ENCODE data around the gene PODNL1.
A peak's percentile ranks its signal among the peaks of the same experiment; 100 is the strongest.

Gene PODNL1

DNA sequence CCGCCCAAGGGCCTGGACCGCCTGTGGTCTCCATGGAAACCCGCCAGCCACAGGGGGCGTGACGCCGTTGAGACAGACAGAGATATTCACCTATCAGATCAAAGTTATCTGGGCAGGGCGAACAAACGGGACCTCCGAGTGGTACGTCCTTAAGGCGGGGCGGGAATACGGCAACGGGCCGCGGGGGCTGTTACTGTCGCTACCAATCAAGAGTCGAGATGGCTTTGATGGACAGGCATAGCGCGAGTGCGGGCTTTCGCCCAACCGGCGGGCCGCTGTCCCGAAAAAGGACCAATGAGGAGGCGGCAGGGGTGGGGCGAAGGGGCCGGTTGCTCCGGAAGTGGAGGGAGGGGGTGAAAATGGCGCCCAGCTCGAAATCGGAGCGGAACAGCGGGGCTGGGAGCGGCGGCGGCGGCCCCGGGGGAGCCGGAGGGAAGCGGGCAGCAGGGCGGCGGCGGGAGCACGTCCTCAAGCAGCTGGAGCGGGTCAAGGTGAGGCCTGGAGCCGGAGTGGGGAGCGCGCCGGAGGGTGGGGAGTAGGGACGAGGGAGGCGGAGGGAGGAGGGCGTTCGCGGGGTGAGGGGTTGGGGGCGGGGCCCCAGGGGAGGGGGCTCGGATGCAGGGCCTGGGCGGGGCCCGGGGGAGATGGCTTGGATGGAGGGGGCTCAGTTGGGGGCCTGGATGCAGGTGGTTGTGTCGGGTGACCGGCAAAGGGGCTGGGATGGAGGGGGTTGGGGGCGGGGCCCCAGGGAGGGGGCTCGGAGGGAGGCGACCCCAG lies 14.1 kb upstream of the PODNL1 start, which contains the start of gene DCAF15:
Gene DCAF15 (plus strand): TSS at position 356 of the 777 bp plus-strand sequence. CDS start 4 bp downstream, at position 360.
- DNase-seq (ENCODE audit: low spot score) = peak; percentile 99
- H3K4me1 ChIP-seq (ENCODE audit: control insufficient read depth in 2 of 2, insufficient read depth in 1 of 2, low read depth in 1 of 2, low read length in 2 of 2) = peaks cover 4 to 9% of the 10 kb centered on the region in 2 donors
- peak within 1 kb of the TSS; percentile 100 for H3K18ac ChIP-seq (ENCODE audit: low read length)
- H4K8ac ChIP-seq (ENCODE audit: low read depth, low read length) = peak within 1 kb of the TSS; percentile 82
- H4K91ac ChIP-seq (ENCODE audit: low read depth, low read length, poor library complexity) = peak within 1 kb of the TSS; percentile 99
- peak within 1 kb of the TSS; percentile 100 for H3K23ac ChIP-seq (ENCODE audit: low read depth, low read length, poor library complexity)
- peak within 1 kb of the TSS; percentile 98 for H2BK5ac ChIP-seq (ENCODE audit: low read length)
- peak within 1 kb of the TSS; percentile 98 for H3K14ac ChIP-seq (ENCODE audit: low read length)
- peak within 1 kb of the TSS; percentile 87 for H3K4me2 ChIP-seq (ENCODE audit: insufficient read depth, low read length, poor library complexity, severe bottlenecking)
- peak within 1 kb of the TSS; percentile 81 for H2BK15ac ChIP-seq (ENCODE audit: low read length)
- H3K4ac ChIP-seq (ENCODE audit: low read length) = no peak within 1 kb of the TSS
- H2BK120ac ChIP-seq (ENCODE audit: low read depth, low read length) = peak within 1 kb of the TSS; percentile 100
- peaks cover 23 to 36% of the 10 kb centered on the region in 2 donors for H3K36me3 ChIP-seq (replicated peaks in 1 of 2; ENCODE audit: control insufficient read depth in 2 of 2, insufficient read depth in 2 of 2, low read length in 2 of 2)
- H2BK12ac ChIP-seq (ENCODE audit: low read length) = no peak within 1 kb of the TSS
- peak within 1 kb of the TSS; percentile 65 to 92 for H3K4me3 ChIP-seq (ENCODE audit: low read length in 2 of 2)
- H3K27ac ChIP-seq (replicated peaks; ENCODE audit: low read length) = peak within 1 kb of the TSS; percentile 98
- H3K79me1 ChIP-seq (ENCODE audit: low read depth, low read length) = peaks cover 27% of the 10 kb centered on the region
- peak within 1 kb of the TSS; percentile 99 for H3K9ac ChIP-seq (ENCODE audit: low read depth, low read length, poor library complexity)
- peak within 1 kb of the TSS; percentile 96 for H2AFZ ChIP-seq (ENCODE audit: low read length)
- no CpG with 5 or more reads among the region's 65 CpGs for WGBS, 2 donors (ENCODE audit: extremely low coverage in 2 of 2, insufficient read length in 2 of 2, insufficient replicate concordance in 1 of 2)
- no peaks in the 10 kb centered on the region for H3K27me3 ChIP-seq (ENCODE audit: control insufficient read depth in 3 of 3, insufficient read depth in 3 of 3, low read depth in 1 of 3, low read length in 3 of 3)
- H3K9me3 ChIP-seq (replicated peaks in 1 of 2; ENCODE audit: control insufficient read depth in 2 of 2, insufficient read depth in 1 of 2, low read depth in 1 of 2, low read length in 2 of 2) = no peaks in the 10 kb centered on the region
- H2AK5ac ChIP-seq (ENCODE audit: low read depth, low read length) = no peak within 1 kb of the TSS

DNA sequence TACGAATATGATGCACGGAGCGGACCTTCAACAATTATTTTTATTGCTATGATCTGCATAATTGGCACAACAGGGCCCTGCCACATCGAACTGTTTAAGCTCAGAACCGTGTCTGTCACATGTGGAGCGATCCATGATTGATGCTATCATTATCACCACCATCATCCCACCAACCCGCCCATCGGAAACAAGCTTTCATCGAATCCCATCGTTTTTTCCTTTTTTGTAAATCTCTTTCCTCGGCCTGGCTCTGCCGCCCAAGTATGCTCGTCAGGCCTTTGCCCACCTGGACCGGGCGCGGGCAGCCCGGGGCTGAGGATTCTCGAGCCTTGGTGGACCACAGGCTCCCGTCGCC lies 13.6 kb upstream of the PODNL1 start:
- Histone ChIP-seq H3K9me3 (replicated peaks in 1 of 2; ENCODE audit: control insufficient read depth in 2 of 2, insufficient read depth in 1 of 2, low read depth in 1 of 2, low read length in 2 of 2) (no peaks in the 10 kb centered on the region), H4K8ac (ENCODE audit: low read depth, low read length) (no peak overlapping the region), H2AK5ac (ENCODE audit: low read depth, low read length) (no peak overlapping the region), H3K14ac (ENCODE audit: low read length) (no peak overlapping the region), H3K36me3 (replicated peaks in 1 of 2; ENCODE audit: control insufficient read depth in 2 of 2, insufficient read depth in 2 of 2, low read length in 2 of 2) (peaks cover 18 to 31% of the 10 kb centered on the region in 2 donors), H4K91ac (ENCODE audit: low read depth, low read length, poor library complexity) (no peak overlapping the region), H2BK120ac (ENCODE audit: low read depth, low read length) (no peak overlapping the region), H2BK5ac (ENCODE audit: low read length) (peak overlapping the region; percentile 82), H3K4me2 (ENCODE audit: insufficient read depth, low read length, poor library complexity, severe bottlenecking) (peak overlapping the region; percentile 87), H3K18ac (ENCODE audit: low read length) (peak overlapping the region; percentile 80), H2BK12ac (ENCODE audit: low read length) (no peak overlapping the region), H3K79me1 (ENCODE audit: low read depth, low read length) (peaks cover 24% of the 10 kb centered on the region), H3K23ac (ENCODE audit: low read depth, low read length, poor library complexity) (no peak overlapping the region), H2AFZ (ENCODE audit: low read length) (peak overlapping the region; percentile 94), H3K27me3 (ENCODE audit: control insufficient read depth in 3 of 3, insufficient read depth in 3 of 3, low read depth in 1 of 3, low read length in 3 of 3) (no peaks in the 10 kb centered on the region), H3K4ac (ENCODE audit: low read length) (no peak overlapping the region), H3K27ac (replicated peaks; ENCODE audit: low read length) (no peak overlapping the region), H3K4me1 (ENCODE audit: control insufficient read depth in 2 of 2, insufficient read depth in 1 of 2, low read depth in 1 of 2, low read length in 2 of 2) (peaks cover 4 to 9% of the 10 kb centered on the region in 2 donors), H3K4me3 (ENCODE audit: low read length in 2 of 2) (peak overlapping the region; percentile 46 to 65), H3K9ac (ENCODE audit: low read depth, low read length, poor library complexity) (no peak overlapping the region), H2BK15ac (ENCODE audit: low read length) (peak overlapping the region; percentile 55)
- no peak for DNase-seq (ENCODE audit: low spot score)
- no CpG with 5 or more reads among the region's 20 CpGs for WGBS, 2 donors (ENCODE audit: extremely low coverage in 2 of 2, insufficient read length in 2 of 2, insufficient replicate concordance in 1 of 2)

DNA sequence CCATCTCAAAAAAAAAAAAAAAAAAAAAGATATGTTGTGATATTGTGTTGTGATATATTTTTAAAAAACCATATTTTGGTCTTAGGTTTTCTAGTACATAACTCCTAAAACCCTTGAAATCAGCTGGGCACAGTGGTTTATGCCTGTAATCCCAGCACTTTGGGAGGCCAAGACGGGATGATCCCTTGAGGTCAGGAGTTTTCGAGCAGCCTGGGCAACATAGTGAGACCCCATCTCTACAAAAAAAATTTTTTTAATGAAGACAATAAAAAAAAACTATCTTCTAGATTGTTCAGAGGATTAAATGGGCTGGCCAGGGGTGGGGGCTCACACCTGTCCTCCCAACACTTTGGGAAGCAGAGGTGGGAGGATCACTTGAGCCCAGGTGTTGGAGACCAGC lies 12.8 kb upstream of the PODNL1 start:
- Histone ChIP-seq H3K23ac (ENCODE audit: low read depth, low read length, poor library complexity) (no peak overlapping the region), H3K4me3 (ENCODE audit: low read length in 2 of 2) (no peak overlapping the region), H3K36me3 (replicated peaks in 1 of 2; ENCODE audit: control insufficient read depth in 2 of 2, insufficient read depth in 2 of 2, low read length in 2 of 2) (peaks cover 12 to 23% of the 10 kb centered on the region in 2 donors), H3K9ac (ENCODE audit: low read depth, low read length, poor library complexity) (no peak overlapping the region), H2BK120ac (ENCODE audit: low read depth, low read length) (no peak overlapping the region), H4K8ac (ENCODE audit: low read depth, low read length) (no peak overlapping the region), H4K91ac (ENCODE audit: low read depth, low read length, poor library complexity) (no peak overlapping the region), H3K4me2 (ENCODE audit: insufficient read depth, low read length, poor library complexity, severe bottlenecking) (no peak overlapping the region), H3K4me1 (ENCODE audit: control insufficient read depth in 2 of 2, insufficient read depth in 1 of 2, low read depth in 1 of 2, low read length in 2 of 2) (peaks cover 4 to 9% of the 10 kb centered on the region in 2 donors), H3K18ac (ENCODE audit: low read length) (no peak overlapping the region), H2BK5ac (ENCODE audit: low read length) (no peak overlapping the region), H3K4ac (ENCODE audit: low read length) (no peak overlapping the region), H3K14ac (ENCODE audit: low read length) (no peak overlapping the region), H2AFZ (ENCODE audit: low read length) (no peak overlapping the region), H2BK12ac (ENCODE audit: low read length) (no peak overlapping the region), H2AK5ac (ENCODE audit: low read depth, low read length) (no peak overlapping the region), H3K9me3 (replicated peaks in 1 of 2; ENCODE audit: control insufficient read depth in 2 of 2, insufficient read depth in 1 of 2, low read depth in 1 of 2, low read length in 2 of 2) (no peaks in the 10 kb centered on the region), H2BK15ac (ENCODE audit: low read length) (no peak overlapping the region), H3K79me1 (ENCODE audit: low read depth, low read length) (peaks cover 20% of the 10 kb centered on the region), H3K27ac (replicated peaks; ENCODE audit: low read length) (no peak overlapping the region), H3K27me3 (ENCODE audit: control insufficient read depth in 3 of 3, insufficient read depth in 3 of 3, low read depth in 1 of 3, low read length in 3 of 3) (no peaks in the 10 kb centered on the region)
- no CpG with 5 or more reads among the region's 2 CpGs for WGBS, 2 donors (ENCODE audit: extremely low coverage in 2 of 2, insufficient read length in 2 of 2, insufficient replicate concordance in 1 of 2)
- DNase-seq (ENCODE audit: low spot score) = no peak

DNA sequence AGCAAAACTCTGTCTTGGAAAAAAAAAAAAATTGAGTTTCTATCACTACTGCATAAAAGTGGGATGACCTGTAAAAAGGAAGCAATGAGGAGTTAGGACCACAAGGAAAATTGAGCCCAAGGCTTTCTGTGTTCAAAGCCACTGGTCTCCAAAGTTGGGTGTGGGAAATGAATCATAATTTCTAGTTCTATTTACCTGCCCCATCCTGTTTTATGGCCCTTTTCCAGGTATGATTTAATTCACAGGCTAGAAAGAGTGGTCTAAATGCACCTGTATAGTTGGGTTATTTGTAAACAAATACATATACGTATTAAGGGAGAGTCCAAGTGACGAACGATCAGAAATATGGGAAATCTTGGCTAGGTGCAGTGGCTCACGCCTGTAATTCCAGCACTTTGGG lies 8.2 kb upstream of the PODNL1 start:
- Histone ChIP-seq H3K4ac (ENCODE audit: low read length) (no peak overlapping the region), H3K9me3 (replicated peaks in 1 of 2; ENCODE audit: control insufficient read depth in 2 of 2, insufficient read depth in 1 of 2, low read depth in 1 of 2, low read length in 2 of 2) (peaks cover 2 to 4% of the 10 kb centered on the region in 2 donors)
- WGBS, 2 donors (ENCODE audit: extremely low coverage in 2 of 2, insufficient read length in 2 of 2, insufficient replicate concordance in 1 of 2) = no CpG with 5 or more reads among the region's 4 CpGs

More for the DNA sequence above, 8.2 kb upstream of the PODNL1 start:
- Histone ChIP-seq H2BK120ac (ENCODE audit: low read depth, low read length) (no peak overlapping the region), H4K91ac (ENCODE audit: low read depth, low read length, poor library complexity) (no peak overlapping the region), H3K36me3 (replicated peaks in 1 of 2; ENCODE audit: control insufficient read depth in 2 of 2, insufficient read depth in 2 of 2, low read length in 2 of 2) (no peaks in the 10 kb centered on the region), H3K4me1 (ENCODE audit: control insufficient read depth in 2 of 2, insufficient read depth in 1 of 2, low read depth in 1 of 2, low read length in 2 of 2) (no peaks in the 10 kb centered on the region), H2AK5ac (ENCODE audit: low read depth, low read length) (no peak overlapping the region), H2BK15ac (ENCODE audit: low read length) (no peak overlapping the region), H3K79me1 (ENCODE audit: low read depth, low read length) (no peaks in the 10 kb centered on the region), H2AFZ (ENCODE audit: low read length) (no peak overlapping the region), H3K23ac (ENCODE audit: low read depth, low read length, poor library complexity) (no peak overlapping the region), H3K14ac (ENCODE audit: low read length) (no peak overlapping the region), H4K8ac (ENCODE audit: low read depth, low read length) (no peak overlapping the region), H3K4me2 (ENCODE audit: insufficient read depth, low read length, poor library complexity, severe bottlenecking) (no peak overlapping the region), H3K18ac (ENCODE audit: low read length) (no peak overlapping the region), H3K4me3 (ENCODE audit: low read length in 2 of 2) (no peak overlapping the region), H2BK12ac (ENCODE audit: low read length) (no peak overlapping the region), H3K27me3 (ENCODE audit: control insufficient read depth in 3 of 3, insufficient read depth in 3 of 3, low read depth in 1 of 3, low read length in 3 of 3) (no peaks in the 10 kb centered on the region), H3K27ac (replicated peaks; ENCODE audit: low read length) (no peak overlapping the region), H3K9ac (ENCODE audit: low read depth, low read length, poor library complexity) (no peak overlapping the region), H2BK5ac (ENCODE audit: low read length) (no peak overlapping the region)
- DNase-seq (ENCODE audit: low spot score) = no peak
